ENCODE data around the gene OPCML.

The OPCML gene

GRCh38 chr11:132840660-132841059, 691.6 kb downstream of the OPCML start:
- TF ChIP-seq POLR2AphosphoS5 (IDR thresholded peaks at IDR 0.05; ENCODE audit: low read depth) (no peak), REST (IDR thresholded peaks at IDR 0.05; ENCODE audit: insufficient replicate concordance, low read depth) (no peak), SPI1 (IDR thresholded peaks at IDR 0.05; ENCODE audit: borderline replicate concordance, low read depth) (no peak), GABPA (IDR thresholded peaks at IDR 0.05; ENCODE audit: low read depth) (no peak)
- TF ChIP-seq, protein P1, sequence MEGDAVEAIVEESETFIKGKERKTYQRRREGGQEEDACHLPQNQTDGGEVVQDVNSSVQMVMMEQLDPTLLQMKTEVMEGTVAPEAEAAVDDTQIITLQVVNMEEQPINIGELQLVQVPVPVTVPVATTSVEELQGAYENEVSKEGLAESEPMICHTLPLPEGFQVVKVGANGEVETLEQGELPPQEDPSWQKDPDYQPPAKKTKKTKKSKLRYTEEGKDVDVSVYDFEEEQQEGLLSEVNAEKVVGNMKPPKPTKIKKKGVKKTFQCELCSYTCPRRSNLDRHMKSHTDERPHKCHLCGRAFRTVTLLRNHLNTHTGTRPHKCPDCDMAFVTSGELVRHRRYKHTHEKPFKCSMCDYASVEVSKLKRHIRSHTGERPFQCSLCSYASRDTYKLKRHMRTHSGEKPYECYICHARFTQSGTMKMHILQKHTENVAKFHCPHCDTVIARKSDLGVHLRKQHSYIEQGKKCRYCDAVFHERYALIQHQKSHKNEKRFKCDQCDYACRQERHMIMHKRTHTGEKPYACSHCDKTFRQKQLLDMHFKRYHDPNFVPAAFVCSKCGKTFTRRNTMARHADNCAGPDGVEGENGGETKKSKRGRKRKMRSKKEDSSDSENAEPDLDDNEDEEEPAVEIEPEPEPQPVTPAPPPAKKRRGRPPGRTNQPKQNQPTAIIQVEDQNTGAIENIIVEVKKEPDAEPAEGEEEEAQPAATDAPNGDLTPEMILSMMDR (IDR thresholded peaks at IDR 0.05; ENCODE audit: insufficient read depth, low read length), result no peak

GRCh38 chr11:132840191-132840590, 692.1 kb downstream of the OPCML start:
- TF ChIP-seq SPI1 (IDR thresholded peaks at IDR 0.05; ENCODE audit: borderline replicate concordance, low read depth) (no peak), GABPA (IDR thresholded peaks at IDR 0.05; ENCODE audit: low read depth) (no peak), REST (IDR thresholded peaks at IDR 0.05; ENCODE audit: insufficient replicate concordance, low read depth) (no peak), POLR2AphosphoS5 (IDR thresholded peaks at IDR 0.05; ENCODE audit: low read depth) (no peak)
- TF ChIP-seq, protein P1 (IDR thresholded peaks at IDR 0.05; ENCODE audit: insufficient read depth, low read length), result no peak
- H3K27me3 ChIP-seq (ENCODE audit: insufficient read depth, poor library complexity, severe bottlenecking), result no peaks in the 10 kb centered on the region
- DNase-seq (ENCODE audit: low read depth in 1 of 2, low spot score in 1 of 2), result no peak
- no peak overlapping the region for H3K4me3 ChIP-seq (replicated peaks; ENCODE audit: insufficient read depth, low read length)
- H3K27ac ChIP-seq (replicated peaks), result no peak overlapping the region

More at GRCh38 chr11:132840660-132841059, 691.6 kb downstream of the OPCML start:
- H3K27ac ChIP-seq (replicated peaks), result no peak overlapping the region
- H3K4me3 ChIP-seq (replicated peaks; ENCODE audit: insufficient read depth, low read length), result no peak overlapping the region
- H3K27me3 ChIP-seq (ENCODE audit: insufficient read depth, poor library complexity, severe bottlenecking), result no peaks in the 10 kb centered on the region
- no peak for DNase-seq (ENCODE audit: low read depth in 1 of 2, low spot score in 1 of 2)

GRCh38 chr11:132839236-132839945, 692.9 kb downstream of the OPCML start:
- Histone ChIP-seq H3K4me3 (replicated peaks; ENCODE audit: insufficient read depth, low read length) (no peak overlapping the region), H3K27me3 (ENCODE audit: insufficient read depth, poor library complexity, severe bottlenecking) (no peaks in the 10 kb centered on the region), H3K27ac (replicated peaks) (no peak overlapping the region)
- DNase-seq (ENCODE audit: low read depth in 1 of 2, low spot score in 1 of 2), result no peak
- no peak for TF ChIP-seq GABPA (IDR thresholded peaks at IDR 0.05; ENCODE audit: low read depth)
- TF ChIP-seq, protein P1 (IDR thresholded peaks at IDR 0.05; ENCODE audit: insufficient read depth, low read length), result no peak
- TF ChIP-seq REST (IDR thresholded peaks at IDR 0.05; ENCODE audit: insufficient replicate concordance, low read depth), result no peak
- TF ChIP-seq SPI1 (IDR thresholded peaks at IDR 0.05; ENCODE audit: borderline replicate concordance, low read depth), result no peak
- TF ChIP-seq POLR2AphosphoS5 (IDR thresholded peaks at IDR 0.05; ENCODE audit: low read depth), result no peak

All from HL-60 (cell line).